H7 (cell line): Measurements from ENCODE around the gene ABI2. TPM values are rescaled to one million over a fixed set of nuclear protein-coding genes. Genes with fewer than 3 reads are reported as not detected.
"Not testable (repeated sequence)": the region's sequence is repeated elsewhere in the genome, so short reads cannot be mapped to it uniquely, and the experiment has no call there.

Experiments
- DNase-seq: peaks from one replicate; pipeline ENCODE4 v3.0.0; 2012
- H3K27me3 ChIP-seq: 2 replicates; pipeline ENCODE4 v1.6.0; 2011; ENCODE audit warnings: mild to moderate bottlenecking, low read length; ENCODE audit not compliant: control insufficient read depth, insufficient read depth
- H3K36me3 ChIP-seq: replicated peaks from 2 replicates; pipeline ENCODE4 v1.5.1; 2011; ENCODE audit warnings: low read length; ENCODE audit not compliant: control insufficient read depth, insufficient read depth
- H3K4me3 ChIP-seq: 2 replicates; pipeline ENCODE4 v1.5.1; 2011; ENCODE audit warnings: low read depth, mild to moderate bottlenecking, control low read depth, low read length, moderate library complexity; ENCODE audit not compliant: insufficient read depth
- total RNA-seq: library from RNA; depleted of rRNA; stranded (reverse); fragments of >200 nt; shearing (Covaris generic); gene quantifications from 2 replicates; pipeline ENCODE4 v1.2.3, GENCODE V29; 2014

ABI2 gene
- total RNA-seq, 1 experiment from 2014 or later, result 48.0 TPM

GRCh38 chr2:203429643-203430042 lies 101.4 kb downstream of the ABI2 start:
- not testable (repeated sequence) for H3K27me3 ChIP-seq, H3K36me3 ChIP-seq, DNase-seq, H3K4me3 ChIP-seq

DNA sequence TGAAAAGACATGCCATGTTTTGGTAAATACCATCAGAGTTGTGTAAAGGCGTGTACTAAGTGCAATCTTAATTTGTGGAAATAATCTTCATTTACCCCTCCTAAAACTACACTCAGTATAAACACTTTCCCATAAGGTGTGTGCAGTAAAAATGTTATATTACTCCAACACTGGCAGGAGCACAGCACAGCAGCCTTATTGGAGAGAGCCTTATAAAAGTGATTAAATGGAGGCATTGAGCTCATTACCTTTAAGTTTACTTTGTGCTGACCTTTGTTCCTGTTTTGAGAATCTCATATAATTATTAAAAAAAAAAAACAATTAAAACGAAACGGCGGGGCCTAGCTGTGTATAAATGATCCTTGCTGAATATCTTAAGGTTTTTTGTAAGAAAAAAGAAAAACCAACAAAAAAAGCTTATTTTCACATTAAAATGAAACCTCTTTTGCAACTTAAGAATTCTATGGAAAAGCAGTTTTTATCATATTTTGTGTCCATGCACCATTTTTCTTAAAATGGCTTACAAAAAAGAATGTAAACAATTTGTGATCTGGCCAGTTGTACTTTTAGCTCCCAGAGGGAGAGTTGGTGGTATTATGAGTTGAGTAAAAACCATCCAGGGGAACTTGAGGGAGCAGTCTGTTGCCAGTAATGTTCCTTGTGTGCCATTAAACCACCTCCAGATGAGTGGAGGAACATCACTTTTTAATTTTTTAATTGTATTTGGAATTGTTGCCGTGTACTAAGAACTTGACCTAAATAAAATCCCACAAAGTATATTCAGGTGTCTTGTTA lies 103.4 kb downstream of the ABI2 start:
- no peak overlapping the region for H3K4me3 ChIP-seq
- DNase-seq, result no peak
- peaks cover 6% of the 10 kb centered on the region for H3K36me3 ChIP-seq
- no peaks in the 10 kb centered on the region for H3K27me3 ChIP-seq

DNA sequence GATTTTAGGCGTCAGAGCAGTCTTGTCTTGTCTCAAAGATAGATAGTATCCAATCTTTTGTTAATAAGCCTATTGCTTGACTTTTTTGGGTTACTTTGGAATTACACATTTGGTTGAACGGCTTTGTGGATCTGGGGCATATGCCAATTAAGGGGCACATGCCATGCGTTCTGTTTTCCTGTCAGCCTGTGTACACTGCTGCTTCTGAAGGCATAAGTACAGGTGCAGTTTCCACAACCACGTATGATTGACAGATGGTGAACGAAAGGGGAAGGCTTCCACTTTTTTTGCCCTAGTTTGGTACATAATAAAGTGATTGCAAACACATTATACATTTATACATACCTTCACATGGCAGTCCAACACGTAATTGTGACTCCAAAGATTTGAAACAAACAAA lies 104.6 kb downstream of the ABI2 start:
- no peak for DNase-seq
- Histone ChIP-seq H3K4me3 (no peak overlapping the region), H3K27me3 (no peaks in the 10 kb centered on the region), H3K36me3 (peaks cover 5% of the 10 kb centered on the region)

- H3K36me3 ChIP-seq, result no peaks in the 10 kb centered on the region; the same call in 1 of the 2 replicates
Measured at GRCh38 chr2:203436496-203436895, 108.3 kb downstream of the ABI2 start.

DNA sequence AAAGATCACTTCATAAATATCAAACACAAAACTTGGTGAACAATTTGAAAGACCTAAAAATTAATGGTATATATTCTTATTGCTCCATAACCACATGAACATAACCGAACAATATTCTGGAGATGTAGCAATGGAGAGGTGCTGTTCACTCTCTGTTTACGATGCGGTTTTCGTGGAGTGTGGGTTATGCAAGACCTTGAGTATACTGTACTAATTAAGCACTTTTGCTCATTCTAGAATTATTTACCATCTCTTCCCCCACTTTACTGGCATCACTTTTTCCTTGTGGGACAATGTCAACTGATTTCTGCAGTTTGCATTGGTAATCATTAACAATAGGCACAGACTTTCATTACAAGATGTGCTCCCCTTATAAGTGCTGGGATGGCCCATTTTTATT lies 109.3 kb downstream of the ABI2 start:
- H3K36me3 ChIP-seq, result no peaks in the 10 kb centered on the region; the same call in 1 of the 2 replicates
- no peaks in the 10 kb centered on the region for H3K27me3 ChIP-seq
- DNase-seq, result no peak
- H3K4me3 ChIP-seq, result no peak overlapping the region

More at GRCh38 chr2:203436496-203436895, 108.3 kb downstream of the ABI2 start:
- H3K4me3 ChIP-seq, result no peak overlapping the region
- DNase-seq, result no peak
- no peaks in the 10 kb centered on the region for H3K27me3 ChIP-seq

- Histone ChIP-seq H3K4me3 (no peak overlapping the region), H3K36me3 (no peaks in the 10 kb centered on the region; the same call in 1 of the 2 replicates), H3K27me3 (no peaks in the 10 kb centered on the region)
- DNase-seq, result no peak
Measured at GRCh38 chr2:203438528-203438927, 110.3 kb downstream of the ABI2 start.

DNA sequence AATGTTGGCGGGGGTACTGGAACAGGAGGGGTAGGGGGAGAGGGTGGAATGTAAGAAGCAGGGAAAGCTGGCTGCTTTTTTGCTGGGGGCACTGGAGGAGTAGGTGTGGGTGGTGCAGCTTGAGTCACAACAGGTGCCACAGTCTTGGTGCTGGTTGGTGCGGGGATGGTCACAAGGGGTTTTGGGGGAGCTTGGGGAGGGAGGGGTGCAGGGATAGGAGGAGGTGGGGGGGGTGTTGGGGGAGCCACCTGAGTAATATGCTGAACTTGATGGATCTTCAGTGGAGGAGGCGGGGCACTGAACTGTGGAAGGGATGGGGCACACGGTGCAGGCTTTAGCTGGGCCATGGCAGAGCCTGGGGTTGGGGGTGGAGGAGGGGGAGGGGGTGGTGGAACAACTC lies 112.5 kb downstream of the ABI2 start:
- Histone ChIP-seq H3K27me3 (no peaks in the 10 kb centered on the region), H3K36me3 (no peaks in the 10 kb centered on the region; the same call in 1 of the 2 replicates), H3K4me3 (no peak overlapping the region)
- no peak for DNase-seq

- Histone ChIP-seq H3K27me3 (no peaks in the 10 kb centered on the region), H3K36me3 (no peaks in the 10 kb centered on the region; the same call in 1 of the 2 replicates), H3K4me3 (no peak overlapping the region)
- no peak for DNase-seq
Measured at GRCh38 chr2:203441463-203441862, 113.3 kb downstream of the ABI2 start.

- DNase-seq, result no peak
- no peaks in the 10 kb centered on the region for H3K27me3 ChIP-seq
- no peak overlapping the region for H3K4me3 ChIP-seq
- no peaks in the 10 kb centered on the region; the same call in 1 of the 2 replicates for H3K36me3 ChIP-seq
Measured at GRCh38 chr2:203442463-203442862, 114.3 kb downstream of the ABI2 start.

GRCh38 chr2:203444738-203445137 lies 116.5 kb downstream of the ABI2 start:
- Histone ChIP-seq H3K36me3 (peaks cover 2% of the 10 kb centered on the region), H3K4me3 (no peak overlapping the region), H3K27me3 (no peaks in the 10 kb centered on the region)
- DNase-seq, result no peak

- Histone ChIP-seq H3K4me3 (no peak overlapping the region), H3K36me3 (peaks cover 4% of the 10 kb centered on the region), H3K27me3 (no peaks in the 10 kb centered on the region)
- no peak for DNase-seq
Measured at GRCh38 chr2:203446071-203446481, 117.9 kb downstream of the ABI2 start.

DNA sequence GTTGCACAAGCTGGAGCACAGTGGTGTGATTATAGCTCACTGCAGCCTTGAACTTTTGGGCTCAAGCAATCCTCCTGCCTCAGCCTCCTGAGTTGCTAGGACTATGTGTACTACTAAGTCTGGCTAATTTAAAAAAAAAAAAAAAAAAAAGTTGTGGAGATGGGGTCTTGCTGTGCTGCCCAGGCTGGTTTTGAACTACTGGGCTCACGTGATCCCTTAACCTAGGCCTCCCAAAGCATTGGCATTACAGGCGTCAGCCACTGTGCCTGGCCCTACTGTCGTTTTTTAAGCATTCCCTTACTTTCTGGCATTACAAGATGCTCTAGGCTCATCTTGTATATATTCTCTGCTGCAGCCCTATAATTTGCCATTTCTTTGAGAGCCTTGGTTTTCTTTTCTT lies 118.6 kb downstream of the ABI2 start:
- no peak for DNase-seq
- no peak overlapping the region for H3K4me3 ChIP-seq
- H3K27me3 ChIP-seq, result no peaks in the 10 kb centered on the region
- peaks cover 6% of the 10 kb centered on the region for H3K36me3 ChIP-seq

DNA sequence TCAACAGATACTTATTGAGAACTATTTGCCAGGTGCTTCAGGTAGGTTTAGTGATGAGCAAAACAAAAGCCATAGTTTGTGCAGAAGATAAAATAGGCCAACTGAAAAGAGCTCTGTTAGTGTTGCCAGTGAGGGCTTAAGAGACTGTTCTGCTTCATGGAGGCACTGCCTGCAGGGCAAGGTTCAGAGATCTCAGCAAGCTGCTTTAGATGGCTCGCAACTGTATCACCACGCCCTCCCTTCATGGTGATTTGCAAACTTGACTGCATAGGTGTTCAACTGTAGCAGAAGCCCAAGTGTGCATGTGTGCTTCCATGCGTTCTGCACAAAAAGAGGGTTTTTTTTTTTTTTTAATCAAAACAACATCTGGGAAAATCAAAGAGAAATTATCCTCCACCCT lies 122.4 kb downstream of the ABI2 start:
- no peak for DNase-seq
- Histone ChIP-seq H3K4me3 (no peak overlapping the region), H3K27me3 (no peaks in the 10 kb centered on the region), H3K36me3 (peaks cover 7% of the 10 kb centered on the region)

- Histone ChIP-seq H3K36me3 (peaks cover 7% of the 10 kb centered on the region), H3K4me3 (no peak overlapping the region), H3K27me3 (no peaks in the 10 kb centered on the region)
- no peak for DNase-seq
Measured at GRCh38 chr2:203451011-203451410, 122.8 kb downstream of the ABI2 start.

- no peak for DNase-seq
- H3K36me3 ChIP-seq, result peaks cover 7% of the 10 kb centered on the region
- no peaks in the 10 kb centered on the region for H3K27me3 ChIP-seq
- no peak overlapping the region for H3K4me3 ChIP-seq
Measured at GRCh38 chr2:203451689-203452088, 123.5 kb downstream of the ABI2 start.
